LHCN-M2 (cell line): ENCODE data around the gene POLR1A. TPM values are rescaled to one million over a fixed set of nuclear protein-coding genes. Genes with fewer than 3 reads are reported as not detected.

Experiments
- DNase-seq: peaks from one replicate; pipeline ENCODE4 v3.0.0-alpha.2; 2012; ENCODE audit warnings: low read depth
- total RNA-seq: library from RNA; depleted of rRNA; stranded (reverse); fragments of >200 nt; gene quantifications from 2 replicates; pipeline ENCODE4 v1.2.3, GENCODE V29; 2014

Gene POLR1A
- total RNA-seq, 1 experiment from 2014 or later: 26.7 TPM

DNA sequence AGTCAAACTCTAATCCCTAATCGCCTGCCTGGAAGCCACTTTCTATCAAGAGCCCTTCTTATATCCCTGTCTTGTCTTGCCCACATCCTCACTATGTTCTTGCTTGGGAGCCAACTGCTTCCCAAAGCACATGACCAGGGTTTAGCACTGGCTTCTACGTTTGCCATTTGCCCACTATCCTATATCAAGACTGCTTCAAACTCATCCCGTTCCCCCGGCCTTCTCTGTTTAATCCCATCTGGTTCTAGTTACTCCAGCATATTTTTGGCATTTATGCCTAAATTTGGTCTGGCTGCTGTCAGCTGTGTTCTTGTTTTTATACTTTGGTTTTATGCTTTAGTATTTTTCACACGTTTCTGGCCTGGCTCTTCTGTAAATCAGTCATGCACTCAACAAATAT lies 40.2 kb downstream of the POLR1A start:
- DNase-seq: peak; percentile 24

DNA sequence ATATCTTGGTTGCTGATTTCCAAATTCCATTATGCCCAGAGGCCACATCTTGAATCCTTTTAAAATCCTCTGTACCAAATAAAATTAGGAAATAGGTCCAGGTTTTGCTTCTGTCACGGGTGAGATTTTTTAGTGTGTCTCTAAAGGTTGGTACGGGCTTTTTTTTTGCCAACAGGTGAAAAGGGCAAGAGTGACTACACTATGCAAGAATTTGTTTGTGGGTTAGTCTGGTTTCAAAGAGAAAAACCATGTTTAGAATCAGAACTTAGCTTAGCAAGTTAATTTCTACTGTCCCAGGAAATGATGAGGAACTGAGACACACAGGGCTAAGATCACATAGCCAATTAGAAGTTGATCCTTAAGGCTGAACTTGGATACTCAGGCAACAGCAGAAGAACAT lies 41.7 kb downstream of the POLR1A start:
- DNase-seq: peak; percentile 72

DNA sequence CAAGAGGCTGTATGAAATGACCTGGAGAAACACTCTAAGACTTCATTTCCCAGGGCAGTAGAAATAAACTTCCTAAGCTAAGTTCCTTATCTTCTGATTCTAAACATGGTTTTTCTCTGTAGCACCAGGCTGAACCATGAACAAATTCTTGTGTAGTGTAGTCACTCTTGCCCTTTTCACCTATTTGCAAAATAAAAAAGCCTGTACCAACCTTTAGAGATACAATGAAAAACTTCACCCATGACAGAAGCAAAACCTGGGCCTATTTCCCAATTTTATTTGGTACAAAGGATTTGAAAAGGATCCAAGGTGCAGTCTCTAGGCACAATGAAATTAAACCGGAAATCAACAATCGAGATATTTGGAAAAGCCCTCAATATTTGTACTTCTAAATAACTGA lies 43.6 kb downstream of the POLR1A start:
- DNase-seq: peak; percentile 70

DNA sequence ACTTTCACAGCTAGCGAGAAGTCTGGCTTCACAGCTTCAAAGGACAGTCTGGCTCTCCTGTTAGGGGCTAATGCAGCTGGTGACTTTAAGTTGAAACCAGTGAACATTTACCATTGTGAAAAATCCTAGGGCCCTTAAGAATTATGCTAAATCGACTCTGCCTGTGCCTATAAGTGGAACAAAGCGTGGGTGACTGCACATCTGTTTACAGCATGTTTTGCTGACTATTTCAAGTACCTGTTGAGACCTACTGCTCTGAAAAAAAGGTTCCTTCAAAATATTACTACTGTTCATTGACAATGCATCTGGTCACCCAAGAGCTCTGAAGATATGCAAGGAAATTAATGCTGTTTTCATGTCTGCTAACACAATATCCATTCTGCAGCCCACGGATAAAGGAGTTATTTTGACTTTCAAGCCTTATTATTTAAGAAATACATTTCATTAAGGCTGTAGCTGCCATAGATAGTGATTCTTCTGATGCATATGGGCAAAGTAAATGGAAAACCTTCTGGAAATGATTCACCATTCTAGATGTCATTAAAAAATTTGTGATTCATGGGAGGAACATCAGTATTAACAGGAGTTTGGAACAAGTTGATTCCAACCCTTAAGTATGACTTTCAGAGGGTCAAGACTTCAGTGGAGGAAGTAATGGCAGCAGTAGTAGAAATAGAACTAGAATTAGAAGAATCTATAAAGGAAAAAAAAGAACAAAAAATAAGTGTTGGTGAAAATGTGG lies 48.9 kb downstream of the POLR1A start:
- no peak for DNase-seq

- DNase-seq: no peak
Observed at GRCh38 chr2:86055314-86055713, 50.4 kb downstream of the POLR1A start.

- DNase-seq: no peak
Observed at GRCh38 chr2:86054535-86055082, 51.1 kb downstream of the POLR1A start.

GRCh38 chr2:86053166-86053565 lies 52.5 kb downstream of the POLR1A start:
- no peak for DNase-seq

- no peak for DNase-seq
Observed at GRCh38 chr2:86052676-86053075, 53.0 kb downstream of the POLR1A start.

- DNase-seq: no peak
Observed at GRCh38 chr2:86052265-86052664, 53.4 kb downstream of the POLR1A start.

DNA sequence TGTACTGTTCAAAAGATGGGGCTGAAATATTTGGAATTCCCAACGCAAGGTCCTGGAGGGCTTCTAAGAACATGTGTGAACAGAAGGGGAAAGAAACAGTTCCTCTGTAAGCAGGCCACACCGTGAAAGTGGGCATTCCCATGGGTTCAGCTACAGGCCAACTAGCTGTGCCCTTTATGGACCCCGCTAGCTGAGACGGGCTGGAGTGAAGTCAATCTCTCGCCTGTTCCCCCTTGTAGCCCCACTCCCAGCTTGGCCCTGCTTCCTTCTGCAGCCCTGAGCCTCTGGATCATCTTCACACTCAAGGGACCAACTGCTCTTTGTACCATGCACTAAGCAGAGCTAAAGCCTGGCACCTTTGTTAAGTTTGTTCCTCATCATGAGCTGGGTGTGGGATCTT lies 55.4 kb downstream of the POLR1A start:
- no peak for DNase-seq

DNA sequence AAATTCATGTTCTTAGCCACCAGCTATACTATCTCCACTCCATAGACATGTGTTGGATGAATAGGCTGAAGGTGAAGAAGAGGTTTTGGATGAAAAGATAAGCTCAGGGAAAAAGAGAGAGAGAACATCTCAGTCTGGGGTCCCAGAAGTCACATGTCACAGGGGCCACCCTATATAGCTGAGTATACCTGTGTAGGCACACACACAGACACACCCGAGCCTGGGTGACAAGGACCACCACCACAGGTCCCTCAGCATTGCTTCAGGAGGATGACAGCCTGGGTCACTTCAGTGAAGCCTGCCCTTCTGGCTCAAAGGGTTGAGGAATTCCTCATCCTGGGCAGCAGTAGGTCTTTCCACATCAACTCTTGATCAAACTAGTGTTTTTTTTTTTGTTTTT lies 56.2 kb downstream of the POLR1A start:
- no peak for DNase-seq

DNA sequence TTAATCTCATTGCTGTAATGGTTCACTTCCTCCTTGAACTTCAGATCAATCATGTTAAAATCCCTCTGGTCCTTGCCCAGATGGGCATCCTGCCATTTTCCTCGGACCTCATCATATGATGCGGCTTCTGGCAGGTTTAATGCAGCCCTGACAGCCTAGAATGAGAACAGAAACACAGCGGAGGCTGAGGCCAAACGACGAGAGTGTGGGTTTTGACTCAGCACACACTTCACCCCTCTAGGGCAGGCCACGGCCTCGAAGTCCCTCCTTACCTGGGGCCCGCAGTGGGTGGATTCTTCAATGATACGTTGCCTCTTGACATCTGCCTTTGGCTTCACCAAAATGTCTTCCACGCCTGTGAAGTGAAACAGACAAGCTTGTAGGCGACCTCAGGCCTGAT lies 56.8 kb downstream of the POLR1A start:
- no peak for DNase-seq

DNA sequence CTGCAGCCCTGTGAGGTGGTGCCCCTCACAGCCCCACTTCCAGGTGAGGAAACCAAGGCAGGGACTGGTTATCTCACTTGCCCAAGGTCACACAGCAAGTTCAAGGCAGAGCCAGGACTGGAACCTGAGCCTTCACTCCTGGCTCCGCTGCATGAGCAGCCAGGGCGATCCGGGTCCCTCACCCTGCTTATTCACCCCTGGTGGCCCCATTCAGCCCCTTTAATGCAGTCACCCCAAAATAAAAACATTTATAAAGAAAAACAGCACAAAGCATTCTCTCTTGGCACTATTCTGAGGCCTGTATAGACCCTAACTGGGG lies 57.3 kb downstream of the POLR1A start:
- no peak for DNase-seq

DNA sequence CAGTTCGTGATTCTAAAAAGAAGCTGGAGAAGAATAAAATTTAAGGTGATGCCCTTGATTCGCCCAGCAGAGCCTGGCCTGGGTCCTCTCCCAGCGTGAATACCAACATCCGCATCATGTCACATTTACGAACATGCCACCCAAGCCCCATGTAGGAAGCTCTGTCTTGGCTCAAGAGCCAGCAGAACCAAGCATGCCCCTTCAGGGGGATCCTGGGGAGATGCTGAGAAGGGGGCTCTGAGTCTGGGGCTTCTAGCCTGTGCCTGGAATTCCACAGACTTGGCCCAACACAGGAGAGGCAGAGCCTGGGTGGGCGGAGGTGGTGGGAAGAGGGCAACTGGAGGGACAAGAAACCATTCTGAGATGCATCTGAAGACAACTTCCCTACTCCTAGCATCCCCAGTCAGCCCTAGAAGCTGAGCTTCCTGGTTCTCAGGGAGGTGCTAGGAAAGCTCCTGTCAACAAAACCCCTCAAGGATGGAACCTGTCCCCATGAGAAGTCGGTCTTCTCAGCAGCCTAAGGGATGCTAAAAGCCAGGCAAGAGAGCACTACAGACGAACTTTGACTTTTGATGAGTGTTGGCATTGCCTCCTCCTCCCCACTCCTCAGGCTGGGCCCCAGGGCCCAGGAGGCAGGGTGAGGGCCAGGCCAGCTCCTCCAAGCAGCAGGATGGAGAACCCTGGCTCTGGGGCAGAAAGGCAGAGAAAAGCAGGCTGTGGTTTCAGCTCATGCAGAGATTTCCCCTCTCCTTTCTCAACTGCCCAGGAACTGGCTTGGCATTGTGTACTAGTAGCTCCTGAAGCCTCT lies 57.9 kb downstream of the POLR1A start:
- no peak for DNase-seq

- DNase-seq: no peak
Observed at GRCh38 chr2:86045541-86045940, 60.1 kb downstream of the POLR1A start.

GRCh38 chr2:86044614-86045013 lies 61.1 kb downstream of the POLR1A start:
- no peak for DNase-seq

GRCh38 chr2:86044045-86044444 lies 61.6 kb downstream of the POLR1A start:
- no peak for DNase-seq

GRCh38 chr2:86042256-86043168 lies 63.2 kb downstream of the POLR1A start:
- no peak for DNase-seq

DNA sequence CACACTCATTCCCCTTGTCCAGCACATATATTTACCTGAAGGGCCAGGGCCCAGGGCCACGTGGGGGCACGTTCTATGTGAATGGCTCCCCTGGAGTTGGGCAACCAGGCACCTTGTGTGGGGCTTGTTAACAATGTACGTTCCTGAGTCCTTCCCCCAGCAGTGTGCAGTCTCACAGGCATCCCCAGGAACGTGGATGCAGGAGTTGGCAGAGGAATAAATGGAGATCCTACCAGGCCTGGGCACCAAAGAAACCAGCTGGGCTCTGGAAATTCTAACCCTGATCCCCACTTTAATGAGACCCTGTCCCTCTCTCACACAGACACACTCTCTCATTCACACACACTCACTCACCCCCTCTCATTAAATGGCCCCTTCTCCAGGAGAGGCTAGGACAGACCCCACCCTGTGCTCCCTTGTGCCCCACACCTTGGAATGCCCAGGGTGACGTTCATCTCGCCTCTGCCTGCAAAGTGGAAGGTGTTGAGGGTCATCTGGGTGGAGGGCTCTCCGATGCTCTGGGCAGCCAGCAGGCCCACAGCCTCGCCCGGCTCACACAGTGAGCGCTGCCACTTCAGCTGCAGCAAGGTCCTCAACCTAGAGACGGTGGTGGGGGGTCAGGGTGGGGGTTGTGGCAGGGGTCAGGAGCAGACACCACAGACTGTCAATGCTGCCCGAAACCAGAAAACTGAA lies 65.6 kb downstream of the POLR1A start:
- DNase-seq: no peak

DNA sequence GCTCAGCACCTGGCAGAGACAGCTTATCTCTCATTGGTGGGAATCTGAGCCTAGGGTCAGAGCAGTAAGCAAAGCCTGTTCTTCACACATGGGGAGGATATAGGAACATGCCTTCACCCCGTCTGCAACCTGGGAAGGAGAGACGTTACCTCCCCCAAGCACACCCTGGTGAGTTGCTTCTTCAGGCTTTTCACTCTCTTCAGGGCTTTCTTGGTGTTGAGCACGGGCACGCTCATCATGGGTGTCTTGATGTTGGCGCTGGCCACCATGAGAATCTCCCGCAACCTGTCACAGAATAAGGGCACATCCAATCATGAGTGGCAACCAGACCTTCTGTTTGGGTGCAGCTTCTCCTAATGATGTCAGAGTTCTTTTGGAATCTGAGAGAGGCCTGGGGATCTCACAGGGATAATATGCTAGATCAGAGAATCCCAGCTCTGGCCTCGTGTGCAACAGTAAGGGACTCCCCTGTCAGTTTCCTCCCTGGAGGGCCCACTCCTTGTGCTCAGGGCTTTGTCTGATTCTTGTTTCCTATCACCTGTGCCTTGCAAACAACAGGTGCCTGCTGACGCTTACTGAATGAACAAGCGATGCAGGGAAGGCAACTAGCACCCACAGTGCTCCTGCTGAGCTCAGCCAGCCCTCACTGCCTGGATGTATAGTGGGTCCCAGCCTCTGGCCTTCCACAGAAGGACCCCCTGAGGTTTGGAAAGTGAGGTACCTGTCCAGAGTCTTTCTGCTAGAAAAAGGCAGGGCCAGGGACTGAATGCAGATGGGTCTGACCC lies 66.3 kb downstream of the POLR1A start:
- DNase-seq: no peak
